GM19023 (cell line): ENCODE results near the gene CUX1.
"Not testable (repeated sequence)": the region's sequence is repeated elsewhere in the genome, so short reads cannot be mapped to it uniquely, and the experiment has no call there.

Experiments used
- ATAC-seq: cut with Tn5 transposase; IDR thresholded peaks from one replicate; pipeline ENCODE4 v1.9.1; 2021; ENCODE audit warnings: mild to moderate bottlenecking, moderate library complexity; ENCODE audit not compliant: unreplicated experiment

CUX1 gene

GRCh38 chr7:101975046-101975445 is 157.6 kb downstream of the CUX1 start:
- ATAC-seq: no peak

- ATAC-seq: no peak
These were observed 159.0 kb downstream of the CUX1 start for GRCh38 chr7:101976411-101976810.

GRCh38 chr7:101977249-101977648 is 159.8 kb downstream of the CUX1 start:
- ATAC-seq: no peak

GRCh38 chr7:101978683-101979082 is 161.3 kb downstream of the CUX1 start:
- ATAC-seq: no peak

- ATAC-seq: no peak
These were observed 165.9 kb downstream of the CUX1 start for GRCh38 chr7:101983147-101983811.

- ATAC-seq: no peak
These were observed 166.9 kb downstream of the CUX1 start for GRCh38 chr7:101984133-101984879.

GRCh38 chr7:101985057-101985902 is 167.9 kb downstream of the CUX1 start:
- no peak for ATAC-seq

GRCh38 chr7:101985903-101986734 is 168.7 kb downstream of the CUX1 start:
- ATAC-seq: no peak

- no peak for ATAC-seq
These were observed 170.1 kb downstream of the CUX1 start for GRCh38 chr7:101987494-101987893.

GRCh38 chr7:101988060-101988459 is 170.6 kb downstream of the CUX1 start:
- ATAC-seq: not testable (repeated sequence)

- ATAC-seq: no peak
These were observed 171.1 kb downstream of the CUX1 start for GRCh38 chr7:101988513-101988912.

GRCh38 chr7:101989101-101989500 is 171.7 kb downstream of the CUX1 start:
- ATAC-seq: no peak

- peak; percentile 81 for ATAC-seq
These were observed 173.5 kb downstream of the CUX1 start for GRCh38 chr7:101990811-101991418.

GRCh38 chr7:101991860-101992259 is 174.4 kb downstream of the CUX1 start:
- no peak for ATAC-seq

GRCh38 chr7:101993311-101993710 is 175.9 kb downstream of the CUX1 start:
- no peak for ATAC-seq

- ATAC-seq: no peak
These were observed 177.7 kb downstream of the CUX1 start for GRCh38 chr7:101995121-101995520.

GRCh38 chr7:101996131-101996691 is 178.8 kb downstream of the CUX1 start:
- ATAC-seq: no peak

GRCh38 chr7:101996876-101997275 is 179.4 kb downstream of the CUX1 start:
- no peak for ATAC-seq

GRCh38 chr7:101998029-101998905 is 180.8 kb downstream of the CUX1 start:
- no peak for ATAC-seq
